ENCODE results near the gene CRABP2.
A peak's percentile ranks its signal among the peaks of the same experiment; 100 is the strongest.

CRABP2 gene

GRCh38 chr1:156705321-156705917 lies at the start of gene CRABP2:
TSS of gene CRABP2 (minus strand) at chr1:156705583. CDS start at chr1:156705446, 137 bp downstream.
- no peak for DNase-seq

- no peak for DNase-seq
These were observed 48.8 kb upstream of the CRABP2 start for GRCh38 chr1:156754219-156754618.

- no peak for DNase-seq
These were observed 47.6 kb upstream of the CRABP2 start for GRCh38 chr1:156752843-156753482.

- peak; percentile 99 for DNase-seq
These were observed 46.5 kb upstream of the CRABP2 start for GRCh38 chr1:156751757-156752481.

- DNase-seq: no peak
These were observed 46.0 kb upstream of the CRABP2 start, which contains the start of gene HDGF for GRCh38 chr1:156751451-156751756. TSS of gene HDGF (minus strand) at chr1:156751675. CDS start at chr1:156751429, 246 bp downstream.

- no peak for DNase-seq
These were observed 45.5 kb upstream of the CRABP2 start for GRCh38 chr1:156750711-156751450.

- DNase-seq: no peak
These were observed 44.8 kb upstream of the CRABP2 start for GRCh38 chr1:156750191-156750672.

- no peak for DNase-seq
These were observed 44.2 kb upstream of the CRABP2 start for GRCh38 chr1:156749419-156750118.

GRCh38 chr1:156748670-156749418 lies 43.5 kb upstream of the CRABP2 start:
- peak; percentile 47 for DNase-seq

GRCh38 chr1:156747742-156748669 lies 42.6 kb upstream of the CRABP2 start:
- DNase-seq: no peak

- peak; percentile 60 for DNase-seq
These were observed 41.6 kb upstream of the CRABP2 start for GRCh38 chr1:156746728-156747631.

GRCh38 chr1:156746406-156746727 lies 41.0 kb upstream of the CRABP2 start:
- DNase-seq: no peak

- no peak for DNase-seq
These were observed 40.5 kb upstream of the CRABP2 start for GRCh38 chr1:156745881-156746280.

GRCh38 chr1:156744786-156745419 lies 39.5 kb upstream of the CRABP2 start:
- no peak for DNase-seq

- no peak for DNase-seq
These were observed 39.0 kb upstream of the CRABP2 start for GRCh38 chr1:156744344-156744743.

GRCh38 chr1:156743367-156744302 lies 38.3 kb upstream of the CRABP2 start:
- no peak for DNase-seq

- DNase-seq: no peak
These were observed 37.4 kb upstream of the CRABP2 start for GRCh38 chr1:156742801-156743200.

GRCh38 chr1:156742017-156742416 lies 36.6 kb upstream of the CRABP2 start:
- no peak for DNase-seq
